Activated CD4-positive, alpha-beta T cell treated with anti-CD3 and anti-CD28 coated beads for 36 hours (primary cell): ENCODE results near the gene ZNF594. TPM values are rescaled to one million over a fixed set of nuclear protein-coding genes. Genes with fewer than 3 reads are reported as not detected.

Experiments
- total RNA-seq, 2 experiments: library from RNA; stranded (reverse); gene quantifications; one replicate each; pipeline ENCODE4 v1.2.3, GENCODE V29; 2021

The ZNF594 gene
- total RNA-seq, 2 experiments from 2014 or later, result 8.0 to 8.4 TPM

Other genes with a start within 250 kb of the ZNF594 start
- 1,000 to 10,000 TPM; 1,809 to 1,911 TPM for gene PFN1, start 243.3 kb downstream of the ZNF594 start, total RNA-seq
- gene ENO3, start 240.7 kb downstream of the ZNF594 start, total RNA-seq, result 10 to 100 TPM; 32.0 to 32.9 TPM
- 10 to 100 TPM; 61.4 to 69.4 TPM for gene SPAG7, start 224.1 kb downstream of the ZNF594 start, total RNA-seq
- 100 to 1,000 TPM in 1 of 2 experiments, 10 to 100 TPM in 1; 98.2 to 124 TPM for gene CAMTA2, start 204.2 kb downstream of the ZNF594 start, total RNA-seq
- gene INCA1, start 194.3 kb downstream of the ZNF594 start, total RNA-seq, result under 1 TPM; 0.18 to 0.28 TPM
- gene KIF1C, start 193.9 kb downstream of the ZNF594 start, total RNA-seq, result 10 to 100 TPM; 32.6 to 43.0 TPM
- under 1 TPM; 0.16 to 0.26 TPM for gene SLC52A1, start 156.4 kb downstream of the ZNF594 start, total RNA-seq
- 1 to 10 TPM; 2.2 to 2.8 TPM for gene ZFP3, start 113.4 kb downstream of the ZNF594 start, total RNA-seq
- gene ZNF232, start 80.0 kb downstream of the ZNF594 start, total RNA-seq, result 10 to 100 TPM; 16.1 to 16.2 TPM
- under 1 TPM in 1 of 2 experiments, not detected in 1; 0.07 TPM for gene USP6, start 75.8 kb downstream of the ZNF594 start, total RNA-seq
- gene SCIMP, start 43.0 kb upstream of the ZNF594 start, total RNA-seq, result not detected
- 10 to 100 TPM; 60.4 to 66.2 TPM for gene RABEP1, start 90.4 kb upstream of the ZNF594 start, total RNA-seq
- gene NUP88, start 227.8 kb upstream of the ZNF594 start, total RNA-seq, result 100 to 1,000 TPM; 135 to 199 TPM
- 10 to 100 TPM; 44.9 to 57.3 TPM for gene RPAIN, start 228.3 kb upstream of the ZNF594 start, total RNA-seq
- 100 to 1,000 TPM; 432 to 457 TPM for gene C1QBP, start 247.3 kb upstream of the ZNF594 start, total RNA-seq